Esophagus squamous epithelium (tissue), 4 donors: Measurements from ENCODE around the gene ATP9B.

Experiments used
- CTCF ChIP-seq, 6 experiments: fragments of 450-650 bp in 4 of 6; fragments of 200-600 bp in 2 of 6; sonication (generic) in 2 of 6; IDR thresholded peaks; one replicate each; pipeline ENCODE4 v1.5.1; 2016 to 2019; ENCODE audit warnings: antibody characterized with exemption in 6 of 6, mild to moderate bottlenecking in 4 of 6, moderate library complexity in 4 of 6
- POLR2A ChIP-seq, 4 donors: fragments of 450-650 bp; IDR thresholded peaks; one replicate each; pipeline ENCODE4 v1.6.1; 2017; ENCODE audit warnings: antibody characterized with exemption in 4 of 4, mild to moderate bottlenecking in 4 of 4, moderate library complexity in 3 of 4

DNA sequence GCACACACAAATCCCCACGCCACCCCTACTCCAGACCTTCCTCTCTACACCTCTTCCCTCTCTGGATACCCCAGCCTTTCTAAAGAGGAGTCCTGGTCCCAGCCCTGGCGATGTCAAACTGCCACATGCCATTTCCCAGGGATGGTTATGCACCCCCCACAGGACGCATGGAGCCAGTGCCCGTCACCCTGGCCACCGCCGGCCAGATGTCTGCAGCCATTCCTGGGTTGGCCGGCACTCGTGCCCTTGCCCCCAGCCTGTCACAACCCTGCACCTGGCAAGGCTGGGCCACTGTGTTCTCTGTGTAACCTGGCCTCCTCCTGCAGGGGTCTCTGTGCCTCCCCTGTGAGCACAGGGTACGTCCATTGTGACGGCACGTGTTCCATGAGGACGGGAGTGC is 268.4 kb downstream of the ATP9B start:
- no peak for TF ChIP-seq CTCF (IDR thresholded peaks at IDR 0.05)
- TF ChIP-seq POLR2A (IDR thresholded peaks at IDR 0.05): no peak
